ENCODE measurements around the gene ARHGAP23.

DNA sequence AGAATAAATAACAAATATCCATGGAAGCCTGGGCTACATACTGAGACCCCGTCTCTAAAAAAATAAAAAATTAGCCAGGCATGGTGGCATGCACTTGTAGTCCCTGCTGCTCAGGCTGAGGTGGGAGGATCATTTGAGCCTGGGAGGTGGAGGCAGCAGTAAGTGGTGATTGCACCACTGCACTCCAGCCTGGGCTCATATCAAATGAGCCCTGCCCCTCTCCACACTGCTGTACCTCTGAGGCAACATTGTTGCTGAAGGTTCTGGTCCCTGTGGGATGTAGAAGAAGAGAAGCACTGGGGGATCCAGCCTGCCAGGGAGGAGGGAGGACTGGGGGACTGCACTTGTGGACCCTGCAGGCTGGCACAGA, 11.4 kb upstream of the ARHGAP23 start:
- TF ChIP-seq, protein P1, sequence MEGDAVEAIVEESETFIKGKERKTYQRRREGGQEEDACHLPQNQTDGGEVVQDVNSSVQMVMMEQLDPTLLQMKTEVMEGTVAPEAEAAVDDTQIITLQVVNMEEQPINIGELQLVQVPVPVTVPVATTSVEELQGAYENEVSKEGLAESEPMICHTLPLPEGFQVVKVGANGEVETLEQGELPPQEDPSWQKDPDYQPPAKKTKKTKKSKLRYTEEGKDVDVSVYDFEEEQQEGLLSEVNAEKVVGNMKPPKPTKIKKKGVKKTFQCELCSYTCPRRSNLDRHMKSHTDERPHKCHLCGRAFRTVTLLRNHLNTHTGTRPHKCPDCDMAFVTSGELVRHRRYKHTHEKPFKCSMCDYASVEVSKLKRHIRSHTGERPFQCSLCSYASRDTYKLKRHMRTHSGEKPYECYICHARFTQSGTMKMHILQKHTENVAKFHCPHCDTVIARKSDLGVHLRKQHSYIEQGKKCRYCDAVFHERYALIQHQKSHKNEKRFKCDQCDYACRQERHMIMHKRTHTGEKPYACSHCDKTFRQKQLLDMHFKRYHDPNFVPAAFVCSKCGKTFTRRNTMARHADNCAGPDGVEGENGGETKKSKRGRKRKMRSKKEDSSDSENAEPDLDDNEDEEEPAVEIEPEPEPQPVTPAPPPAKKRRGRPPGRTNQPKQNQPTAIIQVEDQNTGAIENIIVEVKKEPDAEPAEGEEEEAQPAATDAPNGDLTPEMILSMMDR (conservative IDR thresholded peaks at IDR 0.05 in 1 of 2, IDR thresholded peaks at IDR 0.05 in 1 of 2; ENCODE audit: low read depth in 1 of 2, low read length in 2 of 2), result no peak
- no peak for TF ChIP-seq EZH2 (IDR thresholded peaks at IDR 0.05; ENCODE audit: low read length, missing control alignments)
